SKM-1 (cell line): Measurements from ENCODE around the gene MYOM1.
"Not testable (repeated sequence)": the region's sequence is repeated elsewhere in the genome, so short reads cannot be mapped to it uniquely, and the experiment has no call there.

ENCODE experiments used
- DNase-seq: peaks from one replicate; lab custom pipeline; 2025; ENCODE audit not compliant: unreplicated experiment; lab: John Stamatoyannopoulos, UW

Gene MYOM1

GRCh38 chr18:3092727-3093126 lies 127.0 kb downstream of the MYOM1 start:
- no peak for DNase-seq

- DNase-seq, result no peak
Measured at GRCh38 chr18:3089579-3089978, 130.2 kb downstream of the MYOM1 start.

- DNase-seq, result no peak
Measured at GRCh38 chr18:3088449-3088848, 131.3 kb downstream of the MYOM1 start.

DNA sequence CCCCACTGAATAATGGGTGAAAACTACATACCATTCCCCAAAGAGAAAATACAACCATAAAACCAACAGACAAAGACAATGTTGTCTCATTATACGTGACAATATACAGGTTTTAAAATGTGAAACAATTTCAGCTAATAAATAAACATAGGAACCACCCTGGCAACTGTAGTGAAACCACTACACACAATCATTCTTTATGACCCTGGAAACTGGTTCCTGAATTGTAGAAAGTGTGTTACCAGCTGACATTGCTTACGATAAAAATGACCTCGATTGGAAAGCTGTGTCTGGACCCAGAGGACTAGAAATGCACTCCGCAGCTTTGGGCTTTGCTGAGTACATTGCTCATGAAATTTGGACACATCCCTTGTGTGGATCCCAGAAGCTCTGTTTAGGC lies 132.9 kb downstream of the MYOM1 start:
- DNase-seq, result no peak

GRCh38 chr18:3085612-3086011 lies 134.2 kb downstream of the MYOM1 start:
- DNase-seq, result no peak

- no peak for DNase-seq
Measured at GRCh38 chr18:3084206-3084605, 135.6 kb downstream of the MYOM1 start.

GRCh38 chr18:3083766-3084165 lies 136.0 kb downstream of the MYOM1 start:
- DNase-seq, result no peak

- no peak for DNase-seq
Measured at GRCh38 chr18:3081584-3081991, 138.2 kb downstream of the MYOM1 start.

DNA sequence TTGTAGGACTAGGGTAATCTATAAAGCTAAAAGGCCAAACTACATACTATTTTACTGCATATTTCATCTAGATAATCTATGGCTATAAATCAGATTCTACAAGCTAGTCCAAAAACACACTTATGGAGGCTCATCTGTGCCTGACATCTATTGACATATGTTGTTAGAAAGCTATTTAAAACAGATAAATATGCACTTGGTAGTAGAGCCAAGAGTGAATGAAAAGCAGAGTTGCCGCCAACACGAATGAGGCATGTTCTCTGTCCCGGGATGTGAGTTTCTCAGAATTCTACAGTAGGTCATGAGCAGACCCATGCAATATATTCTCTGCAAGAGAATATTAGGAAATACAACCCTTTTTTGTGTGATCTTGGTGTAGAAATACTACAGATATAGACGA lies 140.1 kb downstream of the MYOM1 start:
- no peak for DNase-seq

GRCh38 chr18:3075491-3075890 lies 144.3 kb downstream of the MYOM1 start:
- DNase-seq, result no peak

DNA sequence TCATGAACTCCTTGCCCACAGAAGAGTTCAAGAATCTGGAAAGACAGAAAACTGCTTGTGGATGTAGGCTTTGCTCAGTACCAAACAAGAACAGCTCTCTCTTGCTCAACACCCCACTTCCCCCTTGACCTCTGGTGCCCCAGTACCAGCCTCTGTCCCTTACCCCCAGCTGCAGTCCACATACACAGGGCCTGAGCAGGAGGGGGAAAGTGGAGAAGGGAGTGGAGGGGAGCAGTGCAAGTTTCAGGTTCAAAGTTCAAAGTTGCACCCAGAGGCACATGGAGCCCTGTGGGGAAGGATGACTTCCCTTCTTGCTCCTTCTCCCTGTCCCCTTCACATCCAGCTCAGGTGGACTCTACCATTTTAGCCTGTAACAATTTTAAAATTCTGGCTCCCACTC lies 145.7 kb downstream of the MYOM1 start:
- DNase-seq, result peak; percentile 83

DNA sequence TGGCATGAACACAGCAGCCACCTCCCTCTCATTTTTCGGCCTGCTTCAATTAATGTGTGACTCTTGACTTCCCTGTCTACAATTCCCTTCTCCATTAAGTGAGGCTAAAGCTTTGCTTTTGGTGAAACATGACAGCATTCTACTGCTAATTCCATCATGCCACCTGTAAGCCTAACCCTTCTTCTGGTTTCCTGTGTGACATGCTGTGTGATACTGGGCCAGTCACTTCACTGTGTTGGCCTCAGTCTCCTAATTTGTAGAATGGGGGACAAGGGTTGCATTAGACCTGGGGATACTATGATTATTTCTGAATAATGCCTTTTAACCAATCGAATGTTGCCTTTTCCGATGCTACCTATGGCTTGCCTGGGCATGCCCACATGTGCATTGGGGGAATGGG lies 146.4 kb downstream of the MYOM1 start:
- DNase-seq, result not testable (repeated sequence)

DNA sequence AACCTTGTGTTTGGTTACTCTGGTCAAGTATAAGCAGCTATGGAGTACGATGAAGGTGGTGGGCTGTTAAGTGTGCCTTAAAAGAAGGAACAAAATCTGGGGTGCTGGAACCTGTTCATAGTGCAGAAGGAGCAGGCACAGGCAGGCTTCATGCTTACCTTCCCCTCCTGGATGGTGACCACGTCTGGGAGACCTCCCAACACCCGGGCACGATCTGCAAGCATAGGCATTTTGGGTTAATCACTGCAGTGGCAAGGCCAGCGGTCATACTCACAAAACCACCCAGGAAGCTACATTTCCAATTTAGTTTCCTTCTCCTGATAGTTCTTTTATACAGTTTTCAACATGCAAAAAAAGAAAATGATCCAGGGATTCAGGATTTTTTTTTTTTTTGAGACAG lies 148.1 kb downstream of the MYOM1 start:
- DNase-seq, result no peak

DNA sequence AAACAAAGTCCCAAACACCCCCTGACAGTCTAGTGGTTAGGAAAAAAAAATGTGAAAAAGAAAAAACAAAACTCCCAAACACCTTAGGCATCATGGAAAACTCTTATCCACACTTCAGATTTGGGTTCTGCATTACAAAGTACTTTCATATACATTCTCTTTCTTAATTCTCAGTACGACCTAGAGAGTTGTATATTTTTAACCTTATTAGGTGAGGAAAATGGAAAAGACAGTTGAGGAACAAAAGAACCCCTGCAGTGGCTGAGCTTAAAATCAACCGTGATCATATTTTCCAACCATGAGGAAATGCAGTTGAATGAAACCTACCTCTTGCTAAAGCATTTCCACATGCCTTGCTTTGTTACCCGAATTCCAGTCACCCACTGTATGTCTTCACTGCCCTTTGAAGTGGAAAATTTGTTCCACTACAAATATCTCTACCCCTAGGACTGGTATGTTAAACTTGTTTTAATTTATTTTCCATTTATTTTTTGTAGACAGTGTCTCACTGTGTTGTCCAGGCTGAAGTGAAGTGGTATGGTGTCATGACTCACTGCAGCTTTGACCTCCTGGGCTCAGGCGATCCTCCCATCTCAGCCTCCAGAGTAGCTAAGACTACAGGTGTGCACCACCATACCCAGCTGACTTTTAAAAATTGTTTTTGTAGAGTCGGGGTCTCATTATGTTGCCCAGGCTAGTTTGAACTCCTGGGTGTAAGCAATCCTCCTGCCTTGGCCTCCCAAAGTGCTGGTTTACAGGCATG lies 149.9 kb downstream of the MYOM1 start:
- no peak for DNase-seq

DNA sequence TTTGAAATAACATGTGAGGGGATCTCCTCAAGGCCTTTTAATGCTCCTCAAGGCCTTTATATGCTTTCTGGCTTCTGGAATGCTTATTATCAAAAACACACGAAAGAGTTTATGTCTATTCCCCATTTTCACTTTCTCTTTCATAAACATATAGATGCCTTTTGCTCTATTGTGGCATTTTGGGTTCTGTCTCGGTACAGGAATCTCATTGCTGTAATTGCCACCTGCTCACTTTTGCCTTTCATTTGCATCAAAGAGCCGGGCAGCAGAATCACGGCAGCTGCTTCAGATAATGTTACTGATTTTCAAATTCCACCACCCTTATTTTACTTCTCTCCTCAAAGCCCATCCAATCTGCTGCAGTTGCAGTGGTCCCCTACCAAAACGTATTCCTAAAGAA lies 152.0 kb downstream of the MYOM1 start:
- DNase-seq, result no peak

DNA sequence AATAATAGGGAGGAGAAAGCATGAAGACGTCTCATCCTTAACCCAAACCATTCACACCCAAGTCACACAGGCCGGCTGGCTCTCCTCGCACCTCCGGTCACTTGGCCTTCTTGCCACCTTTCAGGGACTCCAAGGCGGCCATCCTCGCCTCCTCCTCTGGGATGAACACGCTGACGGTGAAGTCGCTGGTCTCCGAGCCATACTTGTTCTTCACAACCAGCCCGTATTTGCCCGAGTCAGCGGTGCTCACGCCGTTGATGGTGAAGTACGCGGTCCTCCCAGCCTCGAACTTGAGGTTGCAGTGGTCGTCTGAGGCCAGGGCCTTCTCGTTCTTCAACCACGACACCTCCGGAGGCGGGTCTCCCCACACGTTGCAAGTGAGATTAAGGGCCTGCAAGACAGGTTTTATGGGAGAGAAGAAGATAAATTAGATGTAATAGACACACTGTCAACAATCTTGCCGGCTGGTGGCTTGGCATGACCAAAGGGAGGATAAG lies 152.6 kb downstream of the MYOM1 start:
- DNase-seq, result no peak

GRCh38 chr18:3066341-3067110 lies 153.2 kb downstream of the MYOM1 start:
- no peak for DNase-seq

- DNase-seq, result not testable (repeated sequence)
Measured at GRCh38 chr18:3063766-3064165, 156.0 kb downstream of the MYOM1 start.

DNA sequence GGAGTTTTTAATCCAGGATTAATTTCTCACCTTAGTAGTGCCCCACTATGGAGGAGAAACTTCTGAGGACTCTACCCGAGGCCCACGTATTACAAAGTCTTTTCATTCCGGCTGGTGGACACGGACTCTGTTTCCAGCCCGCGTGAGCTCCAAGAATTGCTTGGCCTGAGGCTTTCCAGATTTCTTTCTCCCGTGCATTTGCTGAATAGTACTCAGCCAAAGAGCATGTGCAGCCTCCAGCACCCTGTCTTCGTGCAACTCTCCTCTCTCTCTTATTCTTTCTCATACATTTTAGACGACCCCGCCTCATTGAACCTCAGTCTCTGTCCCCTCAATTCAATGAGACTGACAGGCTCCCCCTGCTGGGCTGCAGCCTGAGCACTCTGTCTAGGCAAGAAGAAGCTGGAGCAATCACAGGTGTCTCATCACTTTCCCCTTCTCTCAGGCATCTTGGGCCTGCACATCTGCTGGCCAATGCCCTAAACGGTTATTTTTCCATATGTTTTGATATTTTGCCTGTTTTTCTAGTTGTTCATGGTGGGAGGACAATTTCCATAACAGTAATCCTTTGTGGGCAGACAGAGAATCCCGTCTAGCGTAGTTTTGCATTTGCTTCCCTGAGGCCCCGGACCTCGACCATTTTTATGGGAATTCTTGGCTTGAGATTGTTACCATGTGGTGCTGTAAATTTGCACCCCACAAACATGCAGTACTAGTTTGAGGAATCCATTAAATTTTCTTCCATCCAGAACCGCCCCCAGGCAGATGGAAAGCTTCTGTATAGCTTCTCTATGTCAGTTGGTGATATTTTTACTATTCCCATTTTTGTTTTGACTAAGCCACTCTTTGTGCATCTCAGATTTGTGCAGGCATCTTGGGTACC lies 156.7 kb downstream of the MYOM1 start:
- DNase-seq, result peak; percentile 8

DNA sequence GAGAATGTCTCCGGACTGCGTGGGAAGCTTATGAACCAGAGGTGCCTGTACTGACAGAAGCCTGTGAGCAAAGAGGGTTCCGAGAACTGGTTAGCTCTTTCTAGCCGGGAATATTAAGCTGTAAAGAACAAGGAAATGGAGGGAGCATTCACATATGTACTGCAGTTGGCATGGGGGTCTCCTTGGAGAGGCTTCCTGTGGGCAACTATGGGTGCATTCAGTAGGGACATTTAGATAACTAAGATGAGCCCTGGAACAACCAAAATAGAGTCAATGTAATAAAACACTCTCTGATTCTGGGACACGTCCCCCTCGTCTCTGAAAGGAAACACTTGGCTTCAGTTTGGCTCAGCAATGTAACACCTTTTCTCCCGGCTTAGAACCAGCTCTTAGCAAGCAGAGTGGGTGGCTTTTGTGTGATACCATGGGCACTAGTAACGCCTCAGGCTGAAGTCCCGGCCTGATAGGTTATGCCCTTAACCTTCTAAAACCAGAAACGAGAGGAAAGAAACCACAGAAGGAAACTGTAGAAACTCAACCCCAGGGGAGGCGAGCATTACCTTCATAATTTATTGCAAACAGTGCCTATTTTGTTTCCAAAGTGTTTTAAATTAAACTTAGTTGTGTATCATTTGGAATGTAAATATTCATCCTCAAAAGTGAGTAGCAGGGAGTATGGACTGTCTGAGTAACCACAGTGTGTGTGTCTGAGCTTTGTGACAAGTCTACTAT lies 158.0 kb downstream of the MYOM1 start:
- no peak for DNase-seq
